ENCODE measurements around the gene RAMP1. TPM values are rescaled to one million over a fixed set of nuclear protein-coding genes. Genes with fewer than 3 reads are reported as not detected.

The RAMP1 gene
- total RNA-seq, 1 experiment from 2014 or later = 23.4 TPM

DNA sequence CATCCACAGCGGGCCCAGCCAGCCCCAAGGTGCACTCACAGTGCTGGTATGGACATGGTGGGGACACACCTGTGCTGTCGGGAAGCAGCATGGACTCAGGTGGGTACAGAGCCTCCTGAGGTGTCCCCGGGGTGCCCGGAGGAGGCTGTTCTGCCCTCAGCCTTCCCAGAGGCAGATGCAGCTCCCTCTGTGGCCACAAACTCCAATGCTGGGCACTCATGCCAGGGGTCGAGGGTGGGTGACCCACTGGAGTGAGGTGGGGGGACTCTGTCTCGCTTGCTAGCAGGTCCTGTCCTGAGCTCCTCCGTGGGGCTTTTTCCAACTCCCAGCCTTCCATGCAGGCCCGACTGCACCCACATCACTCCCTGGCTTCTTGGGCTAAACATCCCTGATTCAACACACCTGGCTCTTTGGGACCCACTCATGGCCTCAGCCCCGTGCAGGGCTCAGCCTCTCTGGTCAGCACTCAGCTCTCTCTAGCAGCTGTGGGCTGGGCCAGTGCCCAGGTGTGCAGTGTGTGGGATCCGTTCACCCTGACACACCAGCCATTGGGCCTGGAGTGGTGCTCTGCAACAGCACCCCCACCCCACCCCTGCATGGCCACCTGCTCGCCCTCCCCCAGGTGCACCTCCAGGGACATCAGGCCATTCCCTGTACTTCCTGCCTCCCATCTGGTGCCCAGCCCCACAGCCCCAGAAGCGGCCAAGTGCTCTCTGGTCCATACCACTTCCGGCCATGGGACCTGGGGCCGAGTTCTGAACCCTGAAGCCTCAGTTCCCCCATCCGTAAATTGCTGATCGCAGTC is 16.0 kb downstream of the RAMP1 start:
- TF ChIP-seq POLR2A (IDR thresholded peaks at IDR 0.05; ENCODE audit: borderline replicate concordance, extremely low read depth, insufficient read depth, insufficient read length) (no peak), YY1 (IDR thresholded peaks at IDR 0.05; ENCODE audit: extremely low read depth, insufficient replicate concordance, low read depth, low read length) (no peak), CBX3 (IDR thresholded peaks at IDR 0.05; ENCODE audit: low read depth) (no peak), SRF (IDR thresholded peaks at IDR 0.05; ENCODE audit: low read depth) (no peak), ZBTB33 (IDR thresholded peaks at IDR 0.05; ENCODE audit: extremely low read depth, insufficient replicate concordance, low read length) (no peak), ZFX (IDR thresholded peaks at IDR 0.05) (no peak), EZH2phosphoT487 (IDR thresholded peaks at IDR 0.05; ENCODE audit: borderline replicate concordance) (no peak), EZH2 (IDR thresholded peaks at IDR 0.05) (no peak), CEBPB (IDR thresholded peaks at IDR 0.05; ENCODE audit: low read depth) (no peak), JUND (IDR thresholded peaks at IDR 0.05) (no peak), ELF1 (IDR thresholded peaks at IDR 0.05; ENCODE audit: borderline replicate concordance, low read depth) (no peak), ATF3 (IDR thresholded peaks at IDR 0.05) (no peak), POLR2AphosphoS5 (IDR thresholded peaks at IDR 0.05; ENCODE audit: low read depth, low read length) (no peak)
- TF ChIP-seq, protein P1, sequence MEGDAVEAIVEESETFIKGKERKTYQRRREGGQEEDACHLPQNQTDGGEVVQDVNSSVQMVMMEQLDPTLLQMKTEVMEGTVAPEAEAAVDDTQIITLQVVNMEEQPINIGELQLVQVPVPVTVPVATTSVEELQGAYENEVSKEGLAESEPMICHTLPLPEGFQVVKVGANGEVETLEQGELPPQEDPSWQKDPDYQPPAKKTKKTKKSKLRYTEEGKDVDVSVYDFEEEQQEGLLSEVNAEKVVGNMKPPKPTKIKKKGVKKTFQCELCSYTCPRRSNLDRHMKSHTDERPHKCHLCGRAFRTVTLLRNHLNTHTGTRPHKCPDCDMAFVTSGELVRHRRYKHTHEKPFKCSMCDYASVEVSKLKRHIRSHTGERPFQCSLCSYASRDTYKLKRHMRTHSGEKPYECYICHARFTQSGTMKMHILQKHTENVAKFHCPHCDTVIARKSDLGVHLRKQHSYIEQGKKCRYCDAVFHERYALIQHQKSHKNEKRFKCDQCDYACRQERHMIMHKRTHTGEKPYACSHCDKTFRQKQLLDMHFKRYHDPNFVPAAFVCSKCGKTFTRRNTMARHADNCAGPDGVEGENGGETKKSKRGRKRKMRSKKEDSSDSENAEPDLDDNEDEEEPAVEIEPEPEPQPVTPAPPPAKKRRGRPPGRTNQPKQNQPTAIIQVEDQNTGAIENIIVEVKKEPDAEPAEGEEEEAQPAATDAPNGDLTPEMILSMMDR (IDR thresholded peaks at IDR 0.05 in 2 of 3, conservative IDR thresholded peaks at IDR 0.05 in 1 of 3; ENCODE audit: borderline replicate concordance in 1 of 3, insufficient read depth in 1 of 3, low read depth in 2 of 3, low read length in 2 of 3) = no peak
- TF ChIP-seq, protein P2, sequence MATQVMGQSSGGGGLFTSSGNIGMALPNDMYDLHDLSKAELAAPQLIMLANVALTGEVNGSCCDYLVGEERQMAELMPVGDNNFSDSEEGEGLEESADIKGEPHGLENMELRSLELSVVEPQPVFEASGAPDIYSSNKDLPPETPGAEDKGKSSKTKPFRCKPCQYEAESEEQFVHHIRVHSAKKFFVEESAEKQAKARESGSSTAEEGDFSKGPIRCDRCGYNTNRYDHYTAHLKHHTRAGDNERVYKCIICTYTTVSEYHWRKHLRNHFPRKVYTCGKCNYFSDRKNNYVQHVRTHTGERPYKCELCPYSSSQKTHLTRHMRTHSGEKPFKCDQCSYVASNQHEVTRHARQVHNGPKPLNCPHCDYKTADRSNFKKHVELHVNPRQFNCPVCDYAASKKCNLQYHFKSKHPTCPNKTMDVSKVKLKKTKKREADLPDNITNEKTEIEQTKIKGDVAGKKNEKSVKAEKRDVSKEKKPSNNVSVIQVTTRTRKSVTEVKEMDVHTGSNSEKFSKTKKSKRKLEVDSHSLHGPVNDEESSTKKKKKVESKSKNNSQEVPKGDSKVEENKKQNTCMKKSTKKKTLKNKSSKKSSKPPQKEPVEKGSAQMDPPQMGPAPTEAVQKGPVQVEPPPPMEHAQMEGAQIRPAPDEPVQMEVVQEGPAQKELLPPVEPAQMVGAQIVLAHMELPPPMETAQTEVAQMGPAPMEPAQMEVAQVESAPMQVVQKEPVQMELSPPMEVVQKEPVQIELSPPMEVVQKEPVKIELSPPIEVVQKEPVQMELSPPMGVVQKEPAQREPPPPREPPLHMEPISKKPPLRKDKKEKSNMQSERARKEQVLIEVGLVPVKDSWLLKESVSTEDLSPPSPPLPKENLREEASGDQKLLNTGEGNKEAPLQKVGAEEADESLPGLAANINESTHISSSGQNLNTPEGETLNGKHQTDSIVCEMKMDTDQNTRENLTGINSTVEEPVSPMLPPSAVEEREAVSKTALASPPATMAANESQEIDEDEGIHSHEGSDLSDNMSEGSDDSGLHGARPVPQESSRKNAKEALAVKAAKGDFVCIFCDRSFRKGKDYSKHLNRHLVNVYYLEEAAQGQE (IDR thresholded peaks at IDR 0.05; ENCODE audit: low read depth) = no peak
- TF ChIP-seq, protein P3, sequence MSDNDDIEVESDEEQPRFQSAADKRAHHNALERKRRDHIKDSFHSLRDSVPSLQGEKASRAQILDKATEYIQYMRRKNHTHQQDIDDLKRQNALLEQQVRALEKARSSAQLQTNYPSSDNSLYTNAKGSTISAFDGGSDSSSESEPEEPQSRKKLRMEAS (IDR thresholded peaks at IDR 0.05) = no peak
- Histone ChIP-seq H3K4me1 (ENCODE audit: control insufficient read depth in 1 of 2, insufficient read depth in 2 of 2, low read length in 2 of 2) (peaks cover 12 to 27% of the 10 kb centered on the region in 2 experiments), H3K27ac (ENCODE audit: low read depth, low read length) (no peak overlapping the region), H3K4me3 (replicated peaks in 1 of 2; ENCODE audit: low read depth in 1 of 2, low read length in 2 of 2) (no peak overlapping the region), H3K4me2 (ENCODE audit: low read length) (peak overlapping the region; percentile 66), H4K20me1 (ENCODE audit: insufficient read depth) (no peaks in the 10 kb centered on the region), H3K27me3 (ENCODE audit: insufficient read depth, low read length) (no peaks in the 10 kb centered on the region), H3K9ac (ENCODE audit: low read length) (peak overlapping the region; percentile 40), H3K36me3 (ENCODE audit: control insufficient read depth in 1 of 2, insufficient read depth in 2 of 2, low read length in 2 of 2) (no peaks in the 10 kb centered on the region), H3K79me2 (ENCODE audit: insufficient read depth, low read length) (0 out of 2 replicates have a peak, but pooled peaks cover 5% of the 10 kb centered on the region), H3K9me2 (ENCODE audit: insufficient read depth) (no peaks in the 10 kb centered on the region), H3K9me3 (ENCODE audit: control insufficient read depth in 1 of 2, insufficient read depth in 1 of 2, low read depth in 1 of 2, low read length in 2 of 2) (no peaks in the 10 kb centered on the region), H2AFZ (ENCODE audit: low read depth, low read length, poor library complexity, severe bottlenecking) (no peak overlapping the region)
- no TSS peak for BruUV-seq (replicated peaks)
- DNase-seq (ENCODE audit: low read depth, low spot score) (no peak), ATAC-seq (no peak)
- intact Hi-C loops (cut with micrococcal nuclease) = no loop called here
- CTCF ChIA-PET = no interaction called here
- POLR2A ChIA-PET = no interaction called here
- RAD21 ChIA-PET (ENCODE audit: low non-redundant PET in 1 of 2, low total read pairs in 2 of 2, uncharacterized antibody in 2 of 2, unreplicated experiment in 2 of 2) = no interaction called here
